Tibial nerve (tissue), 4 donors: ENCODE results near the gene AQP1.

Experiments
- EP300 ChIP-seq, 2 donors: sonication (generic); formaldehyde crosslinking; IDR thresholded peaks; one replicate each; pipeline ENCODE4 v1.6.1; 2017; ENCODE audit warnings: antibody characterized with exemption in 2 of 2, mild to moderate bottlenecking in 1 of 2
- POLR2A ChIP-seq, 2 donors: fragments of 450-650 bp; IDR thresholded peaks; one replicate each; pipeline ENCODE4 v1.6.1; 2017; ENCODE audit warnings: antibody characterized with exemption in 2 of 2, mild to moderate bottlenecking in 2 of 2, moderate library complexity in 2 of 2
- TF ChIP-seq, protein P1 (sequence below), 5 experiments: fragments of 200-600 bp in 3 of 5; fragments of 450-650 bp in 2 of 5; sonication (generic) in 3 of 5; IDR thresholded peaks; one replicate each; pipeline ENCODE4 v1.5.1; 2016 to 2019; ENCODE audit warnings: antibody characterized with exemption in 5 of 5, mild to moderate bottlenecking in 3 of 5, moderate library complexity in 2 of 5

DNA sequence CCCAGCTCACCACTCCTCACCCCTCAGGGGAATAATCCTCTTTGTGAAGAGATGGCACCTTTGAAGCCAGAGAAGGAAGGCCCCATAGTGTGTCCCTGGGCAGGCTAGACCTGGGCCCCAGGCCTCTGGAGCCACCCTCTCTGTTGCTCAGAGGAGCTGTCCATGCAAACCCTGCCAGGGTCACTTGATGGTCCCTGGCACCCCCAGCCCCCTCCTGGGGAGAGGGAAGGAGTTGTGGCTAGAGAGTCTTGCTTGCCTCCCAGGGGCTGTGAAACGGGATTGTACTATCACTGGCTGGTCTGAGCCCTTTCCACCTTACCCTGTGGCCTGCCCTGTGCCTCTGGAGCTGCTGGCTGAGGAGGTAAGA is 57.9 kb downstream of the AQP1 start:
- TF ChIP-seq, protein P1, sequence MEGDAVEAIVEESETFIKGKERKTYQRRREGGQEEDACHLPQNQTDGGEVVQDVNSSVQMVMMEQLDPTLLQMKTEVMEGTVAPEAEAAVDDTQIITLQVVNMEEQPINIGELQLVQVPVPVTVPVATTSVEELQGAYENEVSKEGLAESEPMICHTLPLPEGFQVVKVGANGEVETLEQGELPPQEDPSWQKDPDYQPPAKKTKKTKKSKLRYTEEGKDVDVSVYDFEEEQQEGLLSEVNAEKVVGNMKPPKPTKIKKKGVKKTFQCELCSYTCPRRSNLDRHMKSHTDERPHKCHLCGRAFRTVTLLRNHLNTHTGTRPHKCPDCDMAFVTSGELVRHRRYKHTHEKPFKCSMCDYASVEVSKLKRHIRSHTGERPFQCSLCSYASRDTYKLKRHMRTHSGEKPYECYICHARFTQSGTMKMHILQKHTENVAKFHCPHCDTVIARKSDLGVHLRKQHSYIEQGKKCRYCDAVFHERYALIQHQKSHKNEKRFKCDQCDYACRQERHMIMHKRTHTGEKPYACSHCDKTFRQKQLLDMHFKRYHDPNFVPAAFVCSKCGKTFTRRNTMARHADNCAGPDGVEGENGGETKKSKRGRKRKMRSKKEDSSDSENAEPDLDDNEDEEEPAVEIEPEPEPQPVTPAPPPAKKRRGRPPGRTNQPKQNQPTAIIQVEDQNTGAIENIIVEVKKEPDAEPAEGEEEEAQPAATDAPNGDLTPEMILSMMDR (IDR thresholded peaks at IDR 0.05), result no peak
- TF ChIP-seq POLR2A (IDR thresholded peaks at IDR 0.05) (no peak), EP300 (IDR thresholded peaks at IDR 0.05) (no peak)
